Mesendoderm (in vitro differentiated cells): ENCODE data around the gene BPIFA2.

Experiments
- DNase-seq: peaks from one replicate; pipeline ENCODE4 v3.0.0; 2013
- H2AK5ac ChIP-seq: 2 replicates; pipeline ENCODE4 v1.6.1; 2013; ENCODE audit warnings: low read length, inconsistent platforms
- H2BK120ac ChIP-seq: 2 replicates; pipeline ENCODE4 v1.6.1; 2013; ENCODE audit warnings: low read depth, mild to moderate bottlenecking, low read length, moderate library complexity, mixed read lengths
- H2BK15ac ChIP-seq: replicated peaks from 2 replicates; pipeline ENCODE4 v1.6.1; 2013; ENCODE audit warnings: low read depth, mild to moderate bottlenecking, moderate library complexity
- H2BK5ac ChIP-seq: 2 replicates; pipeline ENCODE4 v1.6.1; 2013; ENCODE audit warnings: low read length, inconsistent platforms
- H3K18ac ChIP-seq: 2 replicates; pipeline ENCODE4 v1.6.1; 2013; ENCODE audit warnings: mild to moderate bottlenecking, low read length, mixed read lengths
- H3K23ac ChIP-seq: one replicate; pipeline ENCODE4 v1.6.1; 2013; ENCODE audit warnings: low read length
- H3K27ac ChIP-seq: 2 replicates; pipeline ENCODE4 v1.5.1; 2013; ENCODE audit warnings: low read depth, mild to moderate bottlenecking, inconsistent platforms, low read length, moderate library complexity
- H3K27me3 ChIP-seq: 2 replicates; pipeline ENCODE4 v1.6.1; 2013; ENCODE audit warnings: low read length, control low read depth, mild to moderate bottlenecking, inconsistent platforms; ENCODE audit not compliant: insufficient read depth, poor library complexity
- H3K36me3 ChIP-seq: 2 replicates; pipeline ENCODE4 v1.6.1; 2013; ENCODE audit warnings: low read length, inconsistent platforms; ENCODE audit not compliant: control insufficient read depth, insufficient read depth
- H3K4ac ChIP-seq: one replicate; pipeline ENCODE4 v1.6.1; 2013; ENCODE audit warnings: low read depth, mild to moderate bottlenecking, low read length, moderate library complexity
- H3K4me1 ChIP-seq: 2 replicates; pipeline ENCODE4 v1.6.1; 2013; ENCODE audit warnings: low read depth, low read length, inconsistent platforms; ENCODE audit not compliant: control insufficient read depth
- H3K4me2 ChIP-seq: 2 replicates; pipeline ENCODE4 v1.6.1; 2013; ENCODE audit warnings: low read length
- H3K4me3 ChIP-seq: 2 replicates; pipeline ENCODE4 v1.5.1; 2013; ENCODE audit warnings: mild to moderate bottlenecking, low read length
- H3K56ac ChIP-seq: one replicate; pipeline ENCODE4 v1.6.1; 2013; ENCODE audit warnings: low read length
- H3K79me1 ChIP-seq: 2 replicates; pipeline ENCODE4 v1.6.1; 2013; ENCODE audit warnings: low read length, inconsistent platforms
- H3K79me2 ChIP-seq: 2 replicates; pipeline ENCODE4 v1.6.1; 2013; ENCODE audit warnings: mild to moderate bottlenecking, low read length; ENCODE audit not compliant: control insufficient read depth, insufficient read depth
- H3K9ac ChIP-seq: 2 replicates; pipeline ENCODE4 v1.6.1; 2013; ENCODE audit warnings: low read length, inconsistent platforms
- H4K5ac ChIP-seq: one replicate; pipeline ENCODE4 v1.6.1; 2013; ENCODE audit warnings: low read length
- H4K8ac ChIP-seq: one replicate; pipeline ENCODE4 v1.6.1; 2013; ENCODE audit warnings: low read depth, mild to moderate bottlenecking, control low read depth, low read length, moderate library complexity
- WGBS: extraction: QIAGEN DNeasy Blood & Tissue Kit; methylation state at CpG from one replicate; pipeline ENCODE4 v1.1.7; 2013; ENCODE audit warnings: low lambda C conversion rate, missing lambda C conversion rate; ENCODE audit not compliant: insufficient coverage; ENCODE audit errors: extremely low coverage; 5-methylcytosine and 5-hydroxymethylcytosine counted together

The BPIFA2 gene

GRCh38 chr20:33162313-33162712 is 5.6 kb upstream of the BPIFA2 start:
- H4K8ac ChIP-seq = no peak overlapping the region
- no peak overlapping the region for H2BK15ac ChIP-seq
- H3K79me1 ChIP-seq = no peaks in the 10 kb centered on the region
- no peaks in the 10 kb centered on the region for H3K4me1 ChIP-seq
- no peak overlapping the region for H3K9ac ChIP-seq
- no peak for DNase-seq
- no peak overlapping the region for H3K4me3 ChIP-seq
- no peak overlapping the region for H3K18ac ChIP-seq
- no peak overlapping the region for H3K23ac ChIP-seq
- H3K36me3 ChIP-seq = no peaks in the 10 kb centered on the region
- no peaks in the 10 kb centered on the region for H3K27me3 ChIP-seq
- H2BK5ac ChIP-seq = no peak overlapping the region
- no peak overlapping the region for H2BK120ac ChIP-seq
- no peak overlapping the region for H2AK5ac ChIP-seq
- H3K27ac ChIP-seq = no peak overlapping the region
- no peak overlapping the region for H3K56ac ChIP-seq
- H3K4me2 ChIP-seq = no peak overlapping the region
- H3K4ac ChIP-seq = no peak overlapping the region
- whole genome bisulfite sequencing = no CpG with 5 or more reads among the region's 6 CpGs
- no peaks in the 10 kb centered on the region for H3K79me2 ChIP-seq
- H4K5ac ChIP-seq = no peak overlapping the region

- Histone ChIP-seq H3K27ac (no peak overlapping the region), H2BK120ac (no peak overlapping the region), H2AK5ac (no peak overlapping the region), H3K4ac (no peak overlapping the region), H3K36me3 (no peaks in the 10 kb centered on the region), H3K79me1 (no peaks in the 10 kb centered on the region), H4K8ac (no peak overlapping the region), H3K9ac (no peak overlapping the region), H3K56ac (no peak overlapping the region), H3K79me2 (no peaks in the 10 kb centered on the region), H3K4me3 (no peak overlapping the region), H3K4me1 (no peaks in the 10 kb centered on the region), H2BK15ac (no peak overlapping the region), H2BK5ac (no peak overlapping the region), H3K18ac (no peak overlapping the region), H3K23ac (no peak overlapping the region), H3K27me3 (no peaks in the 10 kb centered on the region), H4K5ac (no peak overlapping the region), H3K4me2 (no peak overlapping the region)
- no CpG with 5 or more reads among the region's 5 CpGs for WGBS
- no peak for DNase-seq
Measured at GRCh38 chr20:33162753-33163152, 5.2 kb upstream of the BPIFA2 start.

- Histone ChIP-seq H3K4me3 (no peak overlapping the region), H3K18ac (no peak overlapping the region), H3K23ac (no peak overlapping the region), H3K79me2 (no peaks in the 10 kb centered on the region), H3K27ac (no peak overlapping the region), H2BK5ac (no peak overlapping the region), H3K36me3 (no peaks in the 10 kb centered on the region), H2BK120ac (no peak overlapping the region), H2AK5ac (no peak overlapping the region), H2BK15ac (no peak overlapping the region), H3K4ac (no peak overlapping the region), H3K79me1 (no peaks in the 10 kb centered on the region), H3K27me3 (no peaks in the 10 kb centered on the region), H4K5ac (no peak overlapping the region), H3K4me1 (no peaks in the 10 kb centered on the region), H3K4me2 (no peak overlapping the region), H3K56ac (no peak overlapping the region), H3K9ac (no peak overlapping the region), H4K8ac (no peak overlapping the region)
- WGBS = no CpG with 5 or more reads among the region's 8 CpGs
- no peak for DNase-seq
Measured at GRCh38 chr20:33163856-33164762, 3.9 kb upstream of the BPIFA2 start.

- Histone ChIP-seq H3K79me1 (no peaks in the 10 kb centered on the region), H3K4me1 (no peaks in the 10 kb centered on the region), H3K79me2 (no peaks in the 10 kb centered on the region), H4K8ac (no peak overlapping the region), H3K27ac (no peak overlapping the region), H2BK5ac (no peak overlapping the region), H3K4me2 (no peak overlapping the region), H3K18ac (no peak overlapping the region), H3K27me3 (no peaks in the 10 kb centered on the region), H2AK5ac (no peak overlapping the region), H4K5ac (no peak overlapping the region), H3K23ac (no peak overlapping the region), H2BK15ac (no peak overlapping the region), H3K4ac (no peak overlapping the region), H3K36me3 (no peaks in the 10 kb centered on the region), H2BK120ac (no peak overlapping the region), H3K4me3 (no peak overlapping the region), H3K56ac (no peak overlapping the region), H3K9ac (no peak overlapping the region)
- no peak for DNase-seq
- WGBS = no CpG with 5 or more reads among the region's 6 CpGs
Measured at GRCh38 chr20:33164763-33165095, 3.2 kb upstream of the BPIFA2 start.

GRCh38 chr20:33165416-33166055 is 2.4 kb upstream of the BPIFA2 start:
- DNase-seq = no peak

More at GRCh38 chr20:33165416-33166055, 2.4 kb upstream of the BPIFA2 start:
- no CpG with 5 or more reads among the region's 8 CpGs for WGBS
- Histone ChIP-seq H3K56ac (no peak overlapping the region), H3K4me2 (no peak overlapping the region), H3K9ac (no peak overlapping the region), H3K79me1 (no peaks in the 10 kb centered on the region), H3K18ac (no peak overlapping the region), H3K36me3 (no peaks in the 10 kb centered on the region), H2AK5ac (no peak overlapping the region), H4K5ac (no peak overlapping the region), H2BK15ac (no peak overlapping the region), H2BK5ac (no peak overlapping the region), H3K79me2 (no peaks in the 10 kb centered on the region), H4K8ac (no peak overlapping the region), H3K27me3 (no peaks in the 10 kb centered on the region), H3K4me1 (no peaks in the 10 kb centered on the region), H3K4ac (no peak overlapping the region), H3K23ac (no peak overlapping the region), H3K4me3 (no peak overlapping the region), H3K27ac (no peak overlapping the region), H2BK120ac (no peak overlapping the region)
